Measurements from ENCODE around the gene C2.
"Not testable (repeated sequence)": the region's sequence is repeated elsewhere in the genome, so short reads cannot be mapped to it uniquely, and the experiment has no call there.

The C2 gene

GRCh38 chr6:31958741-31959739 lies 31.5 kb downstream of the C2 start, which contains the start of the genes NELFE and SKIC2:
TSS of gene NELFE (minus strand) at chr6:31958971. CDS start at chr6:31958446, 525 bp downstream.
TSS of gene SKIC2 (plus strand) at chr6:31959175. CDS start at chr6:31959193, 18 bp downstream.
- DNase-seq (ENCODE audit: low spot score), result peak; percentile 99

DNA sequence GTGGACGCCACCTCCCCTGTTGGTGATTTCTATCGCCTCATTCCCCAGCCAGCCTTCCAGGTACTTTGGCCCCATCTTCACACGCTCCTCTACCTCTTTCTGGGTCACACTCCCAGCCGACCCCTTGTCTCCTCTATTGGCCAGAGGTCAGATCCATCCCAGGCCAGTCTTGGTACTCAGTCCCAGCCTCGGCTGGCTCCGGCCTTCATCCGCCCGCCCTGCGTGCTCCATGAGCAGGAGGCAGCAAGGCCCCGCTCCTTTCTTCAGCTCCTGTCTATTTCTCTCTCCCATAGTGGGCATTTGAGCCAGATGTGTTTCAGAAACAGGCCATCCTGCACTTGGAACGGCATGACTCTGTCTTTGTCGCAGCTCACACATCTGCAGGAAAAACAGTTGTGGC lies 34.1 kb downstream of the C2 start:
- no peak for DNase-seq (ENCODE audit: low spot score)

GRCh38 chr6:31963921-31964320 lies 36.4 kb downstream of the C2 start:
- no peak for DNase-seq (ENCODE audit: low spot score)

- DNase-seq (ENCODE audit: low spot score), result no peak
Measured at GRCh38 chr6:31965700-31966099, 38.2 kb downstream of the C2 start.

DNA sequence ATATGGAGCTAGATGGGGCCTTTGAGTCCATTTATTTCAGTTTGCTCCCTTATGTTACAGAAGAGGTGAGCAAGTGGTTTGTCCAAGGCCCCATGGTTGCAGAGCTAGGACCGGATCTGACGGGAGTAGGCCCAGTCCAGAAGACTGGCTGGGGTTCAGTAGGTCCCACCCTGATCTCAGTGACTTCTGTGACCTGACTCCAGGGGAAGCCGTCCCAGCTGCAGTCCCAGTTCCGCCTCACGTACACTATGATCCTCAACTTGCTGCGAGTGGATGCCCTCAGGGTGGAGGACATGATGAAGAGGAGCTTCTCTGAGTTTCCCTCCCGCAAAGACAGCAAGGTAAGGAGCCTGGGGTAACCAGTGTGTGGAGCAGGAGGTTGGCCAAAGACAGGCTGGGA lies 39.0 kb downstream of the C2 start:
- DNase-seq (ENCODE audit: low spot score), result no peak

DNA sequence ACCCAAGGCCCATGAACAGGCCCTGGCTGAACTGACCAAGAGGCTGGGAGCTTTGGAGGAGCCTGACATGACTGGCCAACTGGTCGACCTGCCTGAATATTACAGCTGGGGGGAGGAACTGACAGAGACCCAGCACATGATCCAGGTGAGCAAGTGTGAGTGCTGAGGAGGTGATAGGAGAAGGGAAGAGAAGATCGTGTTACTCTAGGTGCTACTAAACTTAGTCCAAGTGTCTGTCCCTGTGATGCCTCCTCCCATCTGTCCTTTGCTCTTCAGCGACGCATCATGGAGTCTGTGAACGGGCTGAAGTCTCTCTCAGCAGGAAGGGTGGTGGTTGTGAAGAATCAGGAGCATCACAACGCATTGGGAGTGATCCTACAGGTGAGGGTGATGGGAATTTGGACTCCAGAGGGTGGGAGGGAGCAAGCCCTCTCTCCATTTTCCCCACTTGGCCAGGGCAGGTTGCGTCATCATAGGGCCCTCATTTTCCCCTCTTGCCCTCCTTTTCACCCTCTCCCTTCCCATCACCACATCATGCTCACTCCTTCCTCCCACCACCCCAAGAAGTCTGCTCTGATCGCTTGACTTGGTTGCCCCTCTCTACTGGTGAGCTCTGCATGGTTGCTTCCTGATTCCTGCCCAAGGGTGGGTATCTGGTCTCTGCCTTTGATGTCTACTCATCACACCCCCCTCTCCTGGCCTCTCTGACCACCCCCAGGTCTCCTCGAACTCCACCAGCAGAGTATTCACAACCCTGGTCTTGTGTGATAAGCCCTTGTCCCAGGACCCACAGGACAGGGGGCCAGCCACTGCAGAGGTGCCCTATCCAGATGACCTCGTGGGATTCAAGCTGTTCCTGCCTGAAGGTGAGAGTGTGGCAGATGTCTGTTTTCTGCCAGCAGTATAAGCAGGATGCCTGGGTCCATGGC lies 39.7 kb downstream of the C2 start:
- DNase-seq (ENCODE audit: low spot score), result no peak

DNA sequence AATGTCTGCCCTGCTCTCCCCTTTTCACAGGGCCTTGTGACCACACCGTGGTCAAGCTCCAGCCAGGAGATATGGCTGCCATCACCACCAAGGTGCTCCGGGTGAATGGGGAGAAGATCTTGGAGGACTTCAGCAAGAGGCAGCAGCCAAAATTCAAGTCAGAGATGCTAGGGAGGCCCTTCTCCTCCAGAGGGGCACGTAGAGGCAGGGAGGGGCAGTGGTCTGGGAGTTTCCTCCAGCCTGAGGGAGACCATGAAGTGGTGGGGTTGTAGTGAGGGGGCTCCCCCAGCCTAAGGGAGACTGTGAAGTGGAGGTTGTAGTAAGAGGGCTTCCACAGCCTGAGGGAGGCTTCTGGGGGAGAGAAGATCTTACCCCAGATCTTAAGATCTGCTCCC lies 40.4 kb downstream of the C2 start:
- DNase-seq (ENCODE audit: low spot score), result no peak

DNA sequence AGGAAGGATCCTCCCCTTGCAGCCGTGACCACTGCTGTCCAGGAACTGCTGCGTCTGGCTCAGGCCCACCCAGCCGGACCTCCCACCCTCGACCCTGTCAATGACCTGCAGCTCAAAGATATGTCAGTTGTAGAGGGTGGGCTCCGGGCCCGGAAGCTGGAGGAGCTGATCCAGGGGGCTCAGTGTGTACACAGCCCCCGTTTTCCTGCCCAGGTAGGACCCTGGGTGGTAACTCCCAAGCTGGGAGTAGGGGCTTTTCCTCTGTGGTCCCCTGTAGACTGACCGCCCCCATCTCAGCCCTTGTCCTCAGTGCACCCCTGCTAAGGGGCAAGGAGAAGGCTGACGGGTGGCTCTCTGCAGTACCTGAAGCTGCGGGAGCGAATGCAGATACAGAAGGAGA lies 40.8 kb downstream of the C2 start:
- DNase-seq (ENCODE audit: low spot score), result no peak

DNA sequence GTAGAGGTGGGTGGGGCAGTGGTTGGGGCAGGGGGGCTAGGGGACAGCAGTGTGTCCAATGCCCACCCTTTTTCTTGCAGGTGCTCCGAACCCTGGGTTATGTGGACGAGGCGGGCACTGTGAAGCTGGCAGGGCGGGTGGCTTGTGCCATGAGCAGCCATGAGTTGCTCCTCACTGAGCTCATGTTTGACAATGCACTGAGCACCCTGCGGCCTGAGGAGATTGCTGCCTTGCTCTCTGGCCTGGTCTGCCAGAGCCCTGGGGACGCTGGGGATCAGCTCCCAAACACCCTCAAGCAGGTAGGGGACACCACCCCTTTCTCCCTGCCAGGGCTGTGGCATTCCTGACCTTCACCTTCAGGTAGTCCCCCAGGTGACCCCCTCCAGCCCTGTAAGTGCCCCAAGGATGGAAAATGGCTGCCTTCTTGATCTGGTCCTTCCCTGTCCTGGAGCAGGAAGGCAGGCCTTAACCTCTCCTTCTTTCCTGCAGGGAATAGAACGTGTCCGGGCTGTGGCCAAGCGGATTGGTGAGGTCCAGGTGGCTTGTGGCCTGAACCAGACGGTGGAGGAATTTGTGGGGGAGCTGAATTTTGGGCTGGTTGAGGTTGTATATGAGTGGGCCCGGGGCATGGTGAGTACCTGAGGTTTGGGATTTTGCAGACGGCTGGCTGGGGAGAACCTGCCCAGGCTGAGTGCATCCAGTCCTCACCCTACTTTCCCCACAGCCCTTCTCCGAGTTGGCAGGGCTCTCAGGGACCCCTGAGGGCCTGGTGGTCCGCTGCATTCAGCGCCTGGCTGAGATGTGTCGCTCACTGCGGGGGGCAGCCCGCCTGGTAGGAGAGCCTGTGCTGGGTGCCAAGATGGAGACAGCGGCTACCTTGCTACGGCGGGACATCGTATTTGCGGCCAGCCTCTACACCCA lies 41.5 kb downstream of the C2 start:
- no peak for DNase-seq (ENCODE audit: low spot score)

GRCh38 chr6:31969712-31970603 lies 42.4 kb downstream of the C2 start:
- peak; percentile 62 for DNase-seq (ENCODE audit: low spot score)

DNA sequence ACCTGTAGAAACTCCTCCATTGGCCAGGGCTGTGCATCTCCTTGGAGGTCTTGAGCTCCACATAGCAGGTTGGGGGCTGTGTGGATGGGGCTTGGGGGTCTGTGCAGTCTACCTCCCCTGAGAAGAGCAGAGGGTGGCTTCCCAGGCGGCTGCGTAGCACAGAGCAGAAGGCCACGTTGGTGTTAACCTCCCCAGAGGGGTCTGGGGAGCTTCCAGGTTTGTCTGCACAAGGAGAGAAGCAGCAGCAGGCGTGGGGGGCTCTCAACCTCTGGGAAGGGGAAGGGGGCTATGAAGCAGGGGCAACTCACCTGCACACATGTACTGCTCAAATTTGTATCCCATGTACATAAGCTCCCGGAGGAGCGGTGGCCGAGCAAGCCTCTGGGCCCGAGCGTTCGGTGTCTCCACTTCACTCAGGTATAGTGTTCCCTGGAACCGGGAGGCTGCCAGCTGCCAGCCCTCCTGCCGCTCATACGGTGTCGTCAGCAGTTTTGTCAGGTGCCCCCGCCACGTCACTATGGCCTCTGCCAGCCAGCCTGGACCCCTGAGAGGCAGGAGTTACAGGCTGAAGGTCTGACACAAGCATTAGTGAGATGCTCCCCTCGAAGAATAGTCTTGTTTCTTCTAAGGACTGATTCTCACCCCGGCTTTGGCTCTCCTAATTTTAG lies 43.2 kb downstream of the C2 start:
- DNase-seq (ENCODE audit: low spot score), result no peak

DNA sequence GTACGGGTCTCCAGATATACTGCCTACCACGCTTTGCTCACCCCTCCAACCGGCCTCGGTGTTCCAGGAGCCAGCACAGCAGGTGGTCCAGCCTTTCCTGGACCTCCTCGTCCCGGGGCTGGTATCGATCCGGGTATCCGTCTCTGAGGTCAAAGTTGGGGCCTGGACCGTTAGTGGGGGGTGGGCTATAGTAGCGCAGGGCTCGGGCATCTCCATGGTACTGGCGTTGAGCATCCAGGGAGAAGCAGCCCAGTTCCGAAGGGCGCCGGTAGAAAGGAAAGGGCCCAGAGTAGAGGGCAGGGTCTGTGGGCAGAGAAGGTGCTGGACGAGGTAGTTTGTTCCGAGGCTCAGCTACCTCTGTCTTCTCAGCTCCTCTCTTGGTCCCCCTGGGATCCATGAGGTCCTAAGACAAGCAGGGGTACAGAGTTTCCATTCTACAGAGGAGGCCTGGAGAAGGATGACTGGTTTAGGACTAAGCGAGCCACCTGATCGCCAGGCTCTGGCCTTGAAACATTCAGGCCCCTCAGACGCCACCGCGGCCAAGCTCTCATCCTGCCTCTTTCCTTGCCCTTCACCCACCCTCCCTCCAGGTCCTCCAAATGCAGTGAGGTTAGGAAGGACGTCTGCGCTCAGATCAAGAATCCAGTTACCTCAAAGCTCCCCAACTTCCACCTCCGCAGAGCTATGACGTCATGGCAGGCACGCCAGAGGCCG lies 43.9 kb downstream of the C2 start:
- DNase-seq (ENCODE audit: low spot score), result peak; percentile 23

DNA sequence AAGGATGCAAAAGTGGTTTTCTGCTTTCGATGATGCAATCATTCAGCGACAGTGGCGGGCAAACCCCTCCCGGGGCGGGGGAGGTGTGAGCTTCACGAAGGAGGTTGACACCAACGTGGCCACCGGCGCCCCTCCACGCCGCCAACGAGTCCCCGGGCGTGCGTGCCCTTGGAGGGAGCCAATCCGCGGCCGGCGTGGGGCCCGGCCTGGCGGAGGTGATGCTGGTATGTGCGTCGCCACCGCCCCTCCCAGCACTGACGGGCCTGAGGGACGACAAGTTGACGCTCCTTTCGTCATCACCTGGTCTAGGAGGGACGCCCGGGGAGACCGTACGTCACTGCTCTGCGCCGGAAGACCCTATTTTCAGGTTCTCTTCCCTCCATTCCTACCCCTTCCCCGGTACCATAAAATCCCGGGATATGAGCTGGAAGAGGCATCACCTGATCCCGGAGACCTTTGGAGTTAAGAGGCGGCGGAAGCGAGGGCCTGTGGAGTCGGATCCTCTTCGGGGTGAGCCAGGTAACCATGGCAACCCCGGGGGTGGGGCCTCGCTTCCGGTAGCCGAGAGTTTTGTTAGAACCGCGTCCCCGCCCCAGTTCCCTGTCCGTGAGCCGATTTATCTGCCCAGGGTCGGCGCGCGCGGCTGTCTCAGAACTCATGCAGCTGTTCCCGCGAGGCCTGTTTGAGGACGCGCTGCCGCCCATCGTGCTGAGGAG lies 44.6 kb downstream of the C2 start, which contains the start of gene DXO:
Gene DXO (minus strand): TSS at position 146 of the 716 bp plus-strand sequence. CDS start 463 bp downstream, outside the sequence.
- peak; percentile 100 for DNase-seq (ENCODE audit: low spot score)

- DNase-seq (ENCODE audit: low spot score), result peak; percentile 62
Measured at GRCh38 chr6:31972709-31973350, 45.3 kb downstream of the C2 start.

- DNase-seq (ENCODE audit: low spot score), result not testable (repeated sequence)
Measured at GRCh38 chr6:31976065-31976464, 48.5 kb downstream of the C2 start.

DNA sequence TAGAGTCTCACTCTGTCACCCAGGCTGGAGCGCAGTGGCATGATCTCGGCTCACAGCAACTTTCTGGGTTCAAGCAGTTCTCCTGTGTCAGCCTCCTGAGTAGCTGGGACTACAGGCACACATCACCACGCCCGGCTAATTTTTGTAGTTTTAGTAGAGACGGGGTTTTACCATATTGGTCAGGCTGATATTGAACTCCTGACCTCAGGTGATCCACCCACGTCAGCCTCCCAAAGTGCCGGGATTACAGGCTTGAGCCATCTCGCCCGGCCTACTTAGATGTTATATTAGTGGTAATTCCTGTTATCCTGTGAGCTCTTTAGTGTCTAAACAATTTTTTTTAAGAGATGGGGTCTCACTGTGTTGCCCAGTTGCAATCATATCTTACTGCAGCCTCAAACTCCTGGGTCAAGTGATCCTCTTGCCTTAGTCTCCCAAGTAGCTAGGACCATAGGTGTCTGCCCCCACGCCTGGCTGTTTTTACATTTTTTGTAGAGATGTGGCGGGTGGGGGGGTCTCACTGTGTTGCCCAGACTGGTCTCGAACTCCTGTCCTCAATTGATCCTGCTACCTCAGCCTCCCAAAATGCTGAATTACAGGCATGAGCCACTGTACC lies 50.4 kb downstream of the C2 start:
- no peak for DNase-seq (ENCODE audit: low spot score)

- no peak for DNase-seq (ENCODE audit: low spot score)
Measured at GRCh38 chr6:31978831-31979230, 51.3 kb downstream of the C2 start.

All from hepatic stellate cell (primary cell).